Measurements from ENCODE around the gene FCRLB. TPM values are rescaled to one million over a fixed set of nuclear protein-coding genes. Genes with fewer than 3 reads are reported as not detected.
A peak's percentile ranks its signal among the peaks of the same experiment; 100 is the strongest.

FCRLB gene
- total and polyA plus RNA-seq, 2 of the 13 experiments (the other 11 are each of a cell fraction or from before 2014, with no cell fraction given), result 0.08 to 0.11 TPM

DNA sequence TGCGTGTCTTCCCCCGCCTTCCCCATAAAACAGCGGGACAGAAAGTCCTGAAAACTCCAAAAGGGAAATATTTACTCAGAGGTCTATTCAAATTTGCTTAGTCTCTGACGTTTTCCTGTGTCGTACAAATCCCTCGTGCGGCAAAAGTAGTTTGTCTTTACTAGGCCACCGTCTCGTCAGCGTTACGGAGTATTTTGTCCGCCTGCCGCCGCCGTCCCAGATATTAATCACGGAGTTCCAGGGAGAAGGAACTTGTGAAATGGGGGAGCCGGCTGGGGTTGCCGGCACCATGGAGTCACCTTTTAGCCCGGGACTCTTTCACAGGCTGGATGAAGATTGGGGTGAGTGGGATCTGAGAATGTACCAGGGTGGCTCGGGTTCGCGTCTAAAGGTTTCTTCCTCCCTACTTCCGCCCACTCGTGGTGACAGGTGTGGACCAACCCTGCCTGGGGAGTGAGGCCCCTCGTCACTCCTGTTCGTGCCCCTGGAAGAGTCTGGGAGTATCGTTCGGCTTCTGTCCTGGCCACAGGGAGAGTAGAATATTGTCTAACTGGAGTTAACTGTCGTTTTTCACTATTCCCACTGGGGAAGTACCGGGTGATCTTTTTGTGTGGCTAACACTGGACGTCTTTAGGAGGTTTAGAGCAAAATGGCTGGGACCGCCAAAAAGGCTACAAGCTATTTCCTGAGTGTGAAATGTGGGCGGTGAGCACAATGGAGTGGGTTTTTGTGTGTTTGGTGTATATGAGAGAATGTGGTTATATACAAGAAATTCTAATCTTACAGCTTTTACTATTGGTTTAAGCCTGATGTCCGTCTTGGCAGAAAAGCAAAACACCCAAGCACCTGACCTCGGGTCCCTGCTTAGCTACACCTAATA lies 45.0 kb downstream of the FCRLB start, which contains the start of gene ATF6 (continued):
- TF ChIP-seq ZNF773 (CRISPR knock-in tag; IDR thresholded peaks at IDR 0.05; ENCODE audit: borderline replicate concordance), result no peak
- TF ChIP-seq RERE (CRISPR knock-in tag; IDR thresholded peaks at IDR 0.05; ENCODE audit: low read depth), result no peak
- TF ChIP-seq, protein P1, sequence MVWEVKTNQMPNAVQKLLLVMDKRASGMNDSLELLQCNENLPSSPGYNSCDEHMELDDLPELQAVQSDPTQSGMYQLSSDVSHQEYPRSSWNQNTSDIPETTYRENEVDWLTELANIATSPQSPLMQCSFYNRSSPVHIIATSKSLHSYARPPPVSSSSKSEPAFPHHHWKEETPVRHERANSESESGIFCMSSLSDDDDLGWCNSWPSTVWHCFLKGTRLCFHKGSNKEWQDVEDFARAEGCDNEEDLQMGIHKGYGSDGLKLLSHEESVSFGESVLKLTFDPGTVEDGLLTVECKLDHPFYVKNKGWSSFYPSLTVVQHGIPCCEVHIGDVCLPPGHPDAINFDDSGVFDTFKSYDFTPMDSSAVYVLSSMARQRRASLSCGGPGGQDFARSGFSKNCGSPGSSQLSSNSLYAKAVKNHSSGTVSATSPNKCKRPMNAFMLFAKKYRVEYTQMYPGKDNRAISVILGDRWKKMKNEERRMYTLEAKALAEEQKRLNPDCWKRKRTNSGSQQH (CRISPR knock-in tag; IDR thresholded peaks at IDR 0.05; ENCODE audit: low read depth), result peak; percentile 76; the same call in 1 of the 2 replicates
- TF ChIP-seq TP53 (CRISPR knock-in tag; conservative IDR thresholded peaks at IDR 0.05), result no peak
- TF ChIP-seq ZNF12 (CRISPR knock-in tag; IDR thresholded peaks at IDR 0.05), result no peak
- TF ChIP-seq, protein P2, sequence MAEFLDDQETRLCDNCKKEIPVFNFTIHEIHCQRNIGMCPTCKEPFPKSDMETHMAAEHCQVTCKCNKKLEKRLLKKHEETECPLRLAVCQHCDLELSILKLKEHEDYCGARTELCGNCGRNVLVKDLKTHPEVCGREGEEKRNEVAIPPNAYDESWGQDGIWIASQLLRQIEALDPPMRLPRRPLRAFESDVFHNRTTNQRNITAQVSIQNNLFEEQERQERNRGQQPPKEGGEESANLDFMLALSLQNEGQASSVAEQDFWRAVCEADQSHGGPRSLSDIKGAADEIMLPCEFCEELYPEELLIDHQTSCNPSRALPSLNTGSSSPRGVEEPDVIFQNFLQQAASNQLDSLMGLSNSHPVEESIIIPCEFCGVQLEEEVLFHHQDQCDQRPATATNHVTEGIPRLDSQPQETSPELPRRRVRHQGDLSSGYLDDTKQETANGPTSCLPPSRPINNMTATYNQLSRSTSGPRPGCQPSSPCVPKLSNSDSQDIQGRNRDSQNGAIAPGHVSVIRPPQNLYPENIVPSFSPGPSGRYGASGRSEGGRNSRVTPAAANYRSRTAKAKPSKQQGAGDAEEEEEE (CRISPR knock-in tag; IDR thresholded peaks at IDR 0.05; ENCODE audit: borderline replicate concordance), result no peak
- no peak for TF ChIP-seq ZC3H4 (CRISPR knock-in tag; IDR thresholded peaks at IDR 0.05; ENCODE audit: borderline replicate concordance)
- peak; percentile 87; the same call in 1 of the 2 replicates for TF ChIP-seq HDAC2 (CRISPR knock-in tag; IDR thresholded peaks at IDR 0.05)
- peak; percentile 83; the same call in 1 of the 2 replicates for TF ChIP-seq PHF21A (CRISPR knock-in tag; IDR thresholded peaks at IDR 0.05)
- TF ChIP-seq ETV6 (CRISPR knock-in tag; conservative IDR thresholded peaks at IDR 0.05), result no peak
- TF ChIP-seq ZSCAN22 (CRISPR knock-in tag; IDR thresholded peaks at IDR 0.05), result no peak
- TF ChIP-seq TFDP2 (CRISPR knock-in tag; IDR thresholded peaks at IDR 0.05), result peak; percentile 44
- TF ChIP-seq, protein P3, sequence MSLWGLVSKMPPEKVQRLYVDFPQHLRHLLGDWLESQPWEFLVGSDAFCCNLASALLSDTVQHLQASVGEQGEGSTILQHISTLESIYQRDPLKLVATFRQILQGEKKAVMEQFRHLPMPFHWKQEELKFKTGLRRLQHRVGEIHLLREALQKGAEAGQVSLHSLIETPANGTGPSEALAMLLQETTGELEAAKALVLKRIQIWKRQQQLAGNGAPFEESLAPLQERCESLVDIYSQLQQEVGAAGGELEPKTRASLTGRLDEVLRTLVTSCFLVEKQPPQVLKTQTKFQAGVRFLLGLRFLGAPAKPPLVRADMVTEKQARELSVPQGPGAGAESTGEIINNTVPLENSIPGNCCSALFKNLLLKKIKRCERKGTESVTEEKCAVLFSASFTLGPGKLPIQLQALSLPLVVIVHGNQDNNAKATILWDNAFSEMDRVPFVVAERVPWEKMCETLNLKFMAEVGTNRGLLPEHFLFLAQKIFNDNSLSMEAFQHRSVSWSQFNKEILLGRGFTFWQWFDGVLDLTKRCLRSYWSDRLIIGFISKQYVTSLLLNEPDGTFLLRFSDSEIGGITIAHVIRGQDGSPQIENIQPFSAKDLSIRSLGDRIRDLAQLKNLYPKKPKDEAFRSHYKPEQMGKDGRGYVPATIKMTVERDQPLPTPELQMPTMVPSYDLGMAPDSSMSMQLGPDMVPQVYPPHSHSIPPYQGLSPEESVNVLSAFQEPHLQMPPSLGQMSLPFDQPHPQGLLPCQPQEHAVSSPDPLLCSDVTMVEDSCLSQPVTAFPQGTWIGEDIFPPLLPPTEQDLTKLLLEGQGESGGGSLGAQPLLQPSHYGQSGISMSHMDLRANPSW (CRISPR knock-in tag; IDR thresholded peaks at IDR 0.05; ENCODE audit: borderline replicate concordance), result peak; percentile 80; the same call in 1 of the 2 replicates
- TF ChIP-seq SIX4 (CRISPR knock-in tag; IDR thresholded peaks at IDR 0.05), result 0 out of 2 replicates have a peak, but pooled peaks have one; percentile 28

All from HepG2 (cell line).